ENCODE measurements around the gene CNBD2.

The CNBD2 gene

GRCh38 chr20:36030149-36030548 is 61.8 kb downstream of the CNBD2 start:
- H3K27ac ChIP-seq, result no peak overlapping the region
- TF ChIP-seq ZFX (IDR thresholded peaks at IDR 0.05; ENCODE audit: borderline replicate concordance) (no peak), CTCF (IDR thresholded peaks at IDR 0.05) (no peak)

- TF ChIP-seq CTCF (IDR thresholded peaks at IDR 0.05) (no peak), ZFX (IDR thresholded peaks at IDR 0.05; ENCODE audit: borderline replicate concordance) (no peak)
- no peak overlapping the region for H3K27ac ChIP-seq
These were observed 63.4 kb downstream of the CNBD2 start for GRCh38 chr20:36031806-36032205.

GRCh38 chr20:36034875-36035274 is 66.5 kb downstream of the CNBD2 start:
- no peak overlapping the region for H3K27ac ChIP-seq
- TF ChIP-seq ZFX (IDR thresholded peaks at IDR 0.05; ENCODE audit: borderline replicate concordance) (no peak), CTCF (IDR thresholded peaks at IDR 0.05) (no peak)

- TF ChIP-seq ZFX (IDR thresholded peaks at IDR 0.05; ENCODE audit: borderline replicate concordance) (no peak), CTCF (IDR thresholded peaks at IDR 0.05) (no peak)
- no peak overlapping the region for H3K27ac ChIP-seq
These were observed 67.4 kb downstream of the CNBD2 start for GRCh38 chr20:36035745-36036144.

- H3K27ac ChIP-seq, result no peak overlapping the region
- no peak for TF ChIP-seq CTCF (IDR thresholded peaks at IDR 0.05)
These were observed 68.3 kb downstream of the CNBD2 start for GRCh38 chr20:36036688-36037087.

- TF ChIP-seq CTCF (IDR thresholded peaks at IDR 0.05), result no peak
- no peak for TF ChIP-seq ZFX (IDR thresholded peaks at IDR 0.05; ENCODE audit: borderline replicate concordance)
- no peak overlapping the region for H3K27ac ChIP-seq
These were observed 72.2 kb downstream of the CNBD2 start for GRCh38 chr20:36040571-36040970.

- H3K27ac ChIP-seq, result no peak overlapping the region
- TF ChIP-seq ZFX (IDR thresholded peaks at IDR 0.05; ENCODE audit: borderline replicate concordance), result no peak
- no peak for TF ChIP-seq CTCF (IDR thresholded peaks at IDR 0.05)
These were observed 75.1 kb downstream of the CNBD2 start for GRCh38 chr20:36043441-36043840.
